BJ (cell line): ENCODE measurements around the gene POLG2. TPM values are rescaled to one million over a fixed set of nuclear protein-coding genes. Genes with fewer than 3 reads are reported as not detected.

Experiments used
- CTCF ChIA-PET: fragments of 350-600 bp; formaldehyde crosslinking; extraction: SDS; loops from one replicate; lab custom pipeline; 2021; ENCODE audit warnings: antibody characterized with exemption, inconsistent platforms; lab: Yijun Ruan, JAX
- POLR2A ChIA-PET: fragments of 300-600 bp; sonication (Branson Sonifier 250); formaldehyde crosslinking; extraction: SDS; loops from one replicate; lab custom pipeline; 2021; ENCODE audit warnings: antibody characterized with exemption; lab: Charles Lee
- DNase-seq: peaks from one replicate; pipeline ENCODE4 v3.0.0-alpha.2; 2011; ENCODE audit warnings: low read depth
- H3K27me3 ChIP-seq: 2 replicates; pipeline ENCODE4 v1.6.0; 2011; ENCODE audit warnings: low read length; ENCODE audit not compliant: control insufficient read depth, insufficient read depth
- H3K36me3 ChIP-seq: 2 replicates; pipeline ENCODE4 v1.5.1; 2011; ENCODE audit warnings: low read length; ENCODE audit not compliant: control insufficient read depth, insufficient read depth
- H3K4me3 ChIP-seq: 2 replicates; pipeline ENCODE4 v1.5.1; 2011; ENCODE audit warnings: low read depth, mild to moderate bottlenecking, control low read depth, low read length
- CTCF ChIP-seq: IDR thresholded peaks from 2 replicates; pipeline ENCODE4 v1.5.1; 2011; ENCODE audit warnings: low read depth, mild to moderate bottlenecking, control low read depth, inconsistent platforms, low read length, moderate library complexity; ENCODE audit not compliant: insufficient read depth
- polyA plus RNA-seq: library from polyadenylated mRNA; depleted of rRNA; stranded (reverse); fragments of >200 nt; gene quantifications from 2 replicates; pipeline ENCODE4 v1.2.3, GENCODE V29; 2011

POLG2 gene
- polyA plus RNA-seq, 1 experiment: 4.5 TPM

GRCh38 chr17:64502021-64502420, 5.2 kb upstream of the POLG2 start:
- Histone ChIP-seq H3K4me3 (no peak overlapping the region), H3K27me3 (no peaks in the 10 kb centered on the region), H3K36me3 (peaks cover 36% of the 10 kb centered on the region)
- ChIA-PET CTCF (interaction anchor here (1.3 to 7.5 kb wide), 2 partner anchors 10 to 82 kb away, joined by 4 to 33 read pairs; no protein-coding TSS in a partner anchor), POLR2A (no interaction called here)
- DNase-seq: no peak
- TF ChIP-seq CTCF: no peak

- no peak overlapping the region for H3K4me3 ChIP-seq
- no peak for TF ChIP-seq CTCF
- POLR2A ChIA-PET: no interaction called here
- DNase-seq: no peak
- H3K36me3 ChIP-seq: peaks cover 36% of the 10 kb centered on the region
- CTCF ChIA-PET: interaction anchor here (0.8 to 7.5 kb wide), 3 partner anchors 9 to 81 kb away, joined by 3 to 33 read pairs (median 4); no protein-coding TSS in a partner anchor
- H3K27me3 ChIP-seq: no peaks in the 10 kb centered on the region
These were observed 4.3 kb upstream of the POLG2 start for GRCh38 chr17:64500862-64501765.

- peaks cover 36% of the 10 kb centered on the region for H3K36me3 ChIP-seq
- no peak overlapping the region for H3K4me3 ChIP-seq
- DNase-seq: no peak
- H3K27me3 ChIP-seq: no peaks in the 10 kb centered on the region
- no peak for TF ChIP-seq CTCF
- ChIA-PET POLR2A (interaction anchor here (0.6 kb wide), 1 partner anchor 167 kb away, joined by 5 read pairs; no protein-coding TSS in a partner anchor), CTCF (interaction anchor here (0.8 kb wide), 1 partner anchor 80 kb away, joined by 3 read pairs; no protein-coding TSS in a partner anchor)
These were observed 3.6 kb upstream of the POLG2 start for GRCh38 chr17:64500487-64500859.

DNA sequence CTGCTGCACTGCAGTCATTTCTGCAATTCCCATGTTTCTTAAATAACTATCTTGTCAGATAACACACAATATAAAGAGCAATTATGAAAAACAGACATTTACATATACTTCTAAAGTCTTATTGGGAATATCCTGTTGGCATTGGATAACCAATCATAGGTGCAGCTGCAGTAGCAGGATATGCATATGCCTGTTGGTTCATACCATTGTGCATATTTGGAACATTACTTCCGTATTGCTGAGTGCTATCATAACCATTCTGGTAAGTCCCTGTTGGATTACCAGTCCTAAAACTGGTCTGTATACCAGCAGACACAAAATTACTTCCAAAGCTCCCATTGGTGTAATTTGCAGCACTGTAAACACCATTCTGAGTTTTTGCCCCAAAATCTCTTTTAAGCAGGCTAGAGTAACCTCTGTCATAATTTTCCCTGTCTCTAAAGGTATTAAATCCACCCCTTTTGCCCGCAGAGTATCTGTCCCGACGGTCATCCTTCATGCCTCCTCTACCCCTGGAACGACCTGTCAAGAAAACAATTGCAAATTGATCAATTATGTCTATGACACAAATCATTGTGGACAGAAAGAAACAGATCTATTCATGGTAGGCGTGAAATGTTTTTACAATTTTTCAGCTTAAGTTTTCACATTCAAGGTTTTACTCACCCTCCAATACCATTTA, 3.1 kb upstream of the POLG2 start:
- no peak for TF ChIP-seq CTCF
- ChIA-PET CTCF (interaction anchor here (0.8 to 1.1 kb wide), 2 partner anchors 8 to 80 kb away, joined by 3 to 4 read pairs; no protein-coding TSS in a partner anchor), POLR2A (interaction anchor here (0.6 kb wide), 1 partner anchor 166 kb away, joined by 5 read pairs; no protein-coding TSS in a partner anchor)
- DNase-seq: no peak
- Histone ChIP-seq H3K36me3 (peaks cover 36% of the 10 kb centered on the region), H3K4me3 (no peak overlapping the region), H3K27me3 (no peaks in the 10 kb centered on the region)
